MM.1S (cell line): ENCODE measurements around the gene AUTS2.

Experiments used
- DNase-seq: peaks from one replicate; pipeline ENCODE4 v3.0.0-alpha.2; 2015
- H2AFZ ChIP-seq: fragments of 300-600 bp; sonication (generic); 2 replicates; pipeline ENCODE4 v1.6.0; 2016; ENCODE audit warnings: antibody characterized with exemption, low read length
- H3F3A ChIP-seq: fragments of 300-600 bp; sonication (generic); 2 replicates; pipeline ENCODE4 v1.6.1; 2016; ENCODE audit warnings: mild to moderate bottlenecking, antibody characterized with exemption, low read length, moderate library complexity, mixed read lengths; ENCODE audit not compliant: insufficient read depth
- H3K27ac ChIP-seq: fragments of 300-600 bp; sonication (generic); 2 replicates; pipeline ENCODE4 v1.5.1; 2016; ENCODE audit warnings: mild to moderate bottlenecking, low read length
- H3K27me3 ChIP-seq: fragments of 300-600 bp; sonication (generic); replicated peaks from 2 replicates; pipeline ENCODE4 v1.6.0; 2016; ENCODE audit warnings: low read length; ENCODE audit not compliant: insufficient read depth
- H3K36me3 ChIP-seq: fragments of 300-600 bp; sonication (generic); replicated peaks from 2 replicates; pipeline ENCODE4 v1.6.1; 2016; ENCODE audit warnings: mild to moderate bottlenecking, low read length, mixed read lengths; ENCODE audit not compliant: insufficient read depth
- H3K4me1 ChIP-seq: fragments of 300-600 bp; sonication (generic); 2 replicates; pipeline ENCODE4 v1.6.1; 2016; ENCODE audit warnings: low read length, mixed read lengths
- H3K4me2 ChIP-seq: fragments of 300-600 bp; sonication (generic); 2 replicates; pipeline ENCODE4 v1.6.0; 2016; ENCODE audit warnings: low read depth, low read length
- H3K4me3 ChIP-seq: fragments of 300-600 bp; sonication (generic); 2 replicates; pipeline ENCODE4 v1.5.1; 2016; ENCODE audit warnings: low read length, mixed read lengths
- H3K79me2 ChIP-seq: fragments of 300-600 bp; sonication (generic); 2 replicates; pipeline ENCODE4 v1.6.1; 2016; ENCODE audit warnings: mixed run types, low read length, mixed read lengths
- H3K9ac ChIP-seq: fragments of 300-600 bp; sonication (generic); 2 replicates; pipeline ENCODE4 v1.6.1; 2016; ENCODE audit warnings: low read length, mixed read lengths
- H3K9me2 ChIP-seq: fragments of 300-600 bp; sonication (generic); replicated peaks from 2 replicates; pipeline ENCODE4 v1.6.1; 2016; ENCODE audit warnings: mild to moderate bottlenecking, low read length, mixed read lengths; ENCODE audit not compliant: insufficient read depth
- H3K9me3 ChIP-seq: fragments of 300-600 bp; sonication (generic); replicated peaks from 2 replicates; pipeline ENCODE4 v1.6.1; 2016; ENCODE audit warnings: mild to moderate bottlenecking, low read length, mixed read lengths; ENCODE audit not compliant: insufficient read depth
- H4K20me1 ChIP-seq: fragments of 300-600 bp; sonication (generic); 2 replicates; pipeline ENCODE4 v1.6.1; 2016; ENCODE audit warnings: mild to moderate bottlenecking, low read length, moderate library complexity, mixed read lengths; ENCODE audit not compliant: insufficient read depth
- EZH2 ChIP-seq: fragments of 300-600 bp; sonication (generic); optimal IDR thresholded peaks from 2 replicates; pipeline ENCODE3; 2017; ENCODE audit warnings: low read depth, mild to moderate bottlenecking, antibody characterized with exemption, low read length, mixed read lengths
- EZH2phosphoT487 ChIP-seq: fragments of 300-600 bp; sonication (generic); IDR thresholded peaks from 2 replicates; pipeline ENCODE4 v1.6.1; 2018; ENCODE audit warnings: antibody characterized with exemption, low read length
- TF ChIP-seq, protein P1 (sequence below): fragments of 300-600 bp; sonication (generic); IDR thresholded peaks from 2 replicates; pipeline ENCODE4 v1.5.1; 2016; ENCODE audit warnings: antibody characterized with exemption, low read length, mixed read lengths

AUTS2 gene

DNA sequence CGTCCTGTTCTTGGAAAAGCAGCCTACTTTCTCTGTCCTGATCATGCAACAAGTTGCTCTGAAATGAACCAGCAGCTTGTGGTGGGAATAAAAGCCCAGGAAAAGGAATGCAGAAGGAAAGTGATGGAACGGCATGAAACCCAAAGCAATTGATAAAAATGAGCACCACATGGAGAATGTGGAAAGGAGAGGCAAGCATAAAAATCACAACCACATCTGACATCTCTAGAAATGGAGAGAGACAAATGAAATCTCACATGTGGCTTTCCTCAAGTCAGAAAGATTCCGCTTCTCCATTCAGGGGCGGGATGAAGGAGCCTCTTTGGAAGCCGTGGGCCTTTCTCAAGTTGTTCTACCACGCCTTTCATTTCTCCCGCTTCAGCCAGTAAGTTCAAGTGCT lies 902.0 kb downstream of the AUTS2 start:
- DNase-seq = no peak
- Histone ChIP-seq H4K20me1 (no peaks in the 10 kb centered on the region), H3K9ac (no peak overlapping the region), H3K79me2 (no peaks in the 10 kb centered on the region), H3K27me3 (no peaks in the 10 kb centered on the region), H3K9me2 (no peaks in the 10 kb centered on the region), H3K4me1 (no peaks in the 10 kb centered on the region), H3K4me3 (no peak overlapping the region), H3K36me3 (no peaks in the 10 kb centered on the region), H3K4me2 (no peak overlapping the region), H2AFZ (no peak overlapping the region), H3K9me3 (no peaks in the 10 kb centered on the region), H3K27ac (no peak overlapping the region), H3F3A (no peaks in the 10 kb centered on the region)
- TF ChIP-seq EZH2 (no peak), EZH2phosphoT487 (no peak)
- TF ChIP-seq, protein P1, sequence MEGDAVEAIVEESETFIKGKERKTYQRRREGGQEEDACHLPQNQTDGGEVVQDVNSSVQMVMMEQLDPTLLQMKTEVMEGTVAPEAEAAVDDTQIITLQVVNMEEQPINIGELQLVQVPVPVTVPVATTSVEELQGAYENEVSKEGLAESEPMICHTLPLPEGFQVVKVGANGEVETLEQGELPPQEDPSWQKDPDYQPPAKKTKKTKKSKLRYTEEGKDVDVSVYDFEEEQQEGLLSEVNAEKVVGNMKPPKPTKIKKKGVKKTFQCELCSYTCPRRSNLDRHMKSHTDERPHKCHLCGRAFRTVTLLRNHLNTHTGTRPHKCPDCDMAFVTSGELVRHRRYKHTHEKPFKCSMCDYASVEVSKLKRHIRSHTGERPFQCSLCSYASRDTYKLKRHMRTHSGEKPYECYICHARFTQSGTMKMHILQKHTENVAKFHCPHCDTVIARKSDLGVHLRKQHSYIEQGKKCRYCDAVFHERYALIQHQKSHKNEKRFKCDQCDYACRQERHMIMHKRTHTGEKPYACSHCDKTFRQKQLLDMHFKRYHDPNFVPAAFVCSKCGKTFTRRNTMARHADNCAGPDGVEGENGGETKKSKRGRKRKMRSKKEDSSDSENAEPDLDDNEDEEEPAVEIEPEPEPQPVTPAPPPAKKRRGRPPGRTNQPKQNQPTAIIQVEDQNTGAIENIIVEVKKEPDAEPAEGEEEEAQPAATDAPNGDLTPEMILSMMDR = no peak

DNA sequence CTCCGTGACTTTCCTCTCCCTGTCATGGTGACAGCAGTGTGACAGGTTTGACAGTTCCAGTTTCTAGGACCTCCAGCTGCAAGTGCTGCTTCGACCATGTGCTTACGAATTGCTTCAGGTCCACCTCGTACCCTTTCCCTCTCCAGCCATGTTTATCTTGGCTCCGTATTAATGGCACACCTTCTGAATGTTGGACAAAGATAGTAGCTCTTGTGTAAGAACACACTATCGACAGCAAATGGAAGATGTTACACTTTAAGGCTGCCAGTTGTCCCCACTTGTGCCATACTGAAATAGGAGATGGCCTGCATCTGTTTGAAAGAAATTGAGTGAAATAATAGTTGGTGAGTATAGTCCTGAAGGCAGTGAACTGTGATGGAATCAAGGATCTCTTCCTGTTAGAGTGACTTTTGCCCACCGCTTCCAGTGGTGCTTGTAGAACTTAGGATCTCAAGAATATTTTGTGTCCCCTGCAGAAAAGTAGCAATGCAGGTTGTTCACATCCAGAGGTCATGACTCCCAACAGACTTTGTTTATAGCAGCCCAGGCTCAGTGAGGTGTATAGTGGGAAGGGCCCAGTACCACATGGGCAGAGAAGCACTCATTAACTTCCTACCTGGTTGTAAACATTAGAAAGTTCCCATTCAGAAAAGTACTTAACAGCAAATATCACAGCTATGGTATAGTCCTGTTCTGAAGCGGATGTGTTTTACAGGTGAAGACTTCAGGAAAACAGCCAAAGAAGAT lies 904.0 kb downstream of the AUTS2 start:
- H3K9me2 ChIP-seq = no peaks in the 10 kb centered on the region
- H4K20me1 ChIP-seq = no peaks in the 10 kb centered on the region

DNA sequence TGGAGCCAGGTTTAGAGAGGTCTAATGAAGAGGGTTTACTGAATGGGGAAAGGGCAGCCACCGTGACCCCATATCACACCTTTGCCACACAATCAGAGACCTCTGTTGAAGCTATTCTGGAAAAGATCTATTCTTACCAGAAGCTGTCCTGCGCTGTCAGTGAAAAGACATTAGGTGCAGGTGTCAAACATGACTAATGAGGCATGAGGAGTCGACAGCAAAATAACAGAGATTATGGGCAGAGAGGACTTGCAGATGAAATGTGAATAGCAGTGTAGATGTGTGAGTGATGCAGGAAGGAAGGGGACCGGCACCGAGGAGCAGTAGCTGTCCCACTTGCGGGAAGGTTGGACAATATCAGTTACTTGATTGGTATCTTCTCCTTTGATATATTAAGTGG lies 906.0 kb downstream of the AUTS2 start:
- H3K27ac ChIP-seq = no peak overlapping the region
- H3K27me3 ChIP-seq = no peaks in the 10 kb centered on the region
- H3K36me3 ChIP-seq = no peaks in the 10 kb centered on the region
- H3F3A ChIP-seq = no peaks in the 10 kb centered on the region
- TF ChIP-seq EZH2phosphoT487 = no peak
- TF ChIP-seq, protein P1 = no peak
- TF ChIP-seq EZH2 = no peak
- no peak overlapping the region for H3K9ac ChIP-seq
- no peak overlapping the region for H2AFZ ChIP-seq
- H3K9me3 ChIP-seq = no peaks in the 10 kb centered on the region
- no peak overlapping the region for H3K4me3 ChIP-seq
- no peaks in the 10 kb centered on the region for H4K20me1 ChIP-seq
- H3K9me2 ChIP-seq = no peaks in the 10 kb centered on the region
- H3K4me1 ChIP-seq = no peaks in the 10 kb centered on the region
- DNase-seq = no peak
- H3K4me2 ChIP-seq = no peak overlapping the region
- no peaks in the 10 kb centered on the region for H3K79me2 ChIP-seq

More for the DNA sequence above, 904.0 kb downstream of the AUTS2 start:
- H3K9ac ChIP-seq = no peak overlapping the region
- TF ChIP-seq EZH2 (no peak), EZH2phosphoT487 (no peak)
- TF ChIP-seq, protein P1 = no peak
- H3K27me3 ChIP-seq = no peaks in the 10 kb centered on the region
- H3K9me3 ChIP-seq = no peaks in the 10 kb centered on the region
- no peak for DNase-seq
- H3K79me2 ChIP-seq = no peaks in the 10 kb centered on the region
- H3K4me3 ChIP-seq = no peak overlapping the region
- H3K27ac ChIP-seq = no peak overlapping the region
- H3K36me3 ChIP-seq = no peaks in the 10 kb centered on the region
- H3K4me2 ChIP-seq = no peak overlapping the region
- H2AFZ ChIP-seq = no peak overlapping the region
- H3K4me1 ChIP-seq = no peaks in the 10 kb centered on the region
- H3F3A ChIP-seq = no peaks in the 10 kb centered on the region
